GM12875 (cell line): ENCODE results near the gene NBEA.

ENCODE experiments used
- H3K4me3 ChIP-seq: one replicate; pipeline ENCODE4 v1.5.1; 2011; ENCODE audit warnings: low read depth, low read length, control low read depth
- CTCF ChIP-seq: IDR thresholded peaks from 2 replicates; pipeline ENCODE4 v1.5.1; 2011; ENCODE audit warnings: low read depth, mild to moderate bottlenecking, control low read depth, inconsistent platforms, low read length, moderate library complexity, borderline replicate concordance; ENCODE audit not compliant: insufficient read depth

Gene NBEA

GRCh38 chr13:35699825-35700510 is 757.9 kb downstream of the NBEA start:
- no peak overlapping the region for H3K4me3 ChIP-seq
- TF ChIP-seq CTCF: no peak

- TF ChIP-seq CTCF: no peak
- no peak overlapping the region for H3K4me3 ChIP-seq
These were observed 758.6 kb downstream of the NBEA start for GRCh38 chr13:35700671-35701070.

GRCh38 chr13:35702316-35702715 is 760.2 kb downstream of the NBEA start:
- no peak overlapping the region for H3K4me3 ChIP-seq
- TF ChIP-seq CTCF: no peak

GRCh38 chr13:35703061-35703460 is 761.0 kb downstream of the NBEA start:
- no peak for TF ChIP-seq CTCF

GRCh38 chr13:35704331-35704730 is 762.3 kb downstream of the NBEA start:
- no peak for TF ChIP-seq CTCF

More at GRCh38 chr13:35703061-35703460, 761.0 kb downstream of the NBEA start:
- H3K4me3 ChIP-seq: no peak overlapping the region

GRCh38 chr13:35706281-35706680 is 764.2 kb downstream of the NBEA start:
- no peak for TF ChIP-seq CTCF
- H3K4me3 ChIP-seq: no peak overlapping the region

More at GRCh38 chr13:35704331-35704730, 762.3 kb downstream of the NBEA start:
- H3K4me3 ChIP-seq: no peak overlapping the region

- no peak for TF ChIP-seq CTCF
These were observed 764.7 kb downstream of the NBEA start for GRCh38 chr13:35706721-35707120.

More at GRCh38 chr13:35706721-35707120, 764.7 kb downstream of the NBEA start:
- no peak overlapping the region for H3K4me3 ChIP-seq
